Peyer's patch (tissue), 4 donors: ENCODE data around the gene GDAP1L1. TPM values are rescaled to one million over a fixed set of nuclear protein-coding genes. Genes with fewer than 3 reads are reported as not detected.
A peak's percentile ranks its signal among the peaks of the same experiment; 100 is the strongest.

ENCODE experiments used
- DNase-seq, 3 donors: peaks; one replicate each; pipeline ENCODE4 v3.0.0-alpha.2; 2017 to 2019
- H3K27ac ChIP-seq, 4 donors: fragments of 200-600 bp; sonication (generic); one replicate each; pipeline ENCODE4 v1.5.1; 2016 to 2019
- H3K27me3 ChIP-seq, 2 donors: fragments of 200-600 bp; sonication (generic); one replicate each; pipeline ENCODE4 v1.5.1; 2019
- H3K36me3 ChIP-seq, 3 donors: fragments of 200-600 bp; sonication (generic); one replicate each; pipeline ENCODE4 v1.5.1; 2016 to 2019
- H3K4me1 ChIP-seq, 4 donors: fragments of 200-600 bp; sonication (generic); one replicate each; pipeline ENCODE4 v1.5.1; 2016 to 2019
- H3K4me3 ChIP-seq, 4 donors: fragments of 200-600 bp; sonication (generic); 1 replicate in 3 of 4; 2 replicates in 1 of 4; pipeline ENCODE4 v1.5.1; 2016 to 2019; ENCODE audit warnings: mild to moderate bottlenecking in 1 of 4
- H3K9me3 ChIP-seq, 4 donors: fragments of 200-600 bp; sonication (generic); one replicate each; pipeline ENCODE4 v1.5.1; 2016 to 2019; ENCODE audit warnings: mild to moderate bottlenecking in 1 of 4
- POLR2A ChIP-seq, 2 donors: fragments of 450-650 bp; IDR thresholded peaks; one replicate each; pipeline ENCODE4 v1.5.1; 2017; ENCODE audit warnings: antibody characterized with exemption in 2 of 2, mild to moderate bottlenecking in 2 of 2, moderate library complexity in 2 of 2
- total RNA-seq, 4 donors: library from RNA; depleted of rRNA; stranded (reverse); fragments of >200 nt; gene quantifications; one replicate each; pipeline ENCODE4 v1.1.0, GENCODE V29; 2016
- TF ChIP-seq, protein P1 (sequence below), 6 experiments: fragments of 450-650 bp in 4 of 6; fragments of 200-600 bp in 2 of 6; sonication (generic) in 1 of 6; IDR thresholded peaks; one replicate each; pipeline ENCODE4 v1.5.1; 2017 to 2019; ENCODE audit warnings: antibody characterized with exemption in 6 of 6, mild to moderate bottlenecking in 3 of 6, moderate library complexity in 1 of 6

The GDAP1L1 gene
- total RNA-seq, 4 donors from 2014 or later: 1.2 to 2.3 TPM; not detected in 2

DNA sequence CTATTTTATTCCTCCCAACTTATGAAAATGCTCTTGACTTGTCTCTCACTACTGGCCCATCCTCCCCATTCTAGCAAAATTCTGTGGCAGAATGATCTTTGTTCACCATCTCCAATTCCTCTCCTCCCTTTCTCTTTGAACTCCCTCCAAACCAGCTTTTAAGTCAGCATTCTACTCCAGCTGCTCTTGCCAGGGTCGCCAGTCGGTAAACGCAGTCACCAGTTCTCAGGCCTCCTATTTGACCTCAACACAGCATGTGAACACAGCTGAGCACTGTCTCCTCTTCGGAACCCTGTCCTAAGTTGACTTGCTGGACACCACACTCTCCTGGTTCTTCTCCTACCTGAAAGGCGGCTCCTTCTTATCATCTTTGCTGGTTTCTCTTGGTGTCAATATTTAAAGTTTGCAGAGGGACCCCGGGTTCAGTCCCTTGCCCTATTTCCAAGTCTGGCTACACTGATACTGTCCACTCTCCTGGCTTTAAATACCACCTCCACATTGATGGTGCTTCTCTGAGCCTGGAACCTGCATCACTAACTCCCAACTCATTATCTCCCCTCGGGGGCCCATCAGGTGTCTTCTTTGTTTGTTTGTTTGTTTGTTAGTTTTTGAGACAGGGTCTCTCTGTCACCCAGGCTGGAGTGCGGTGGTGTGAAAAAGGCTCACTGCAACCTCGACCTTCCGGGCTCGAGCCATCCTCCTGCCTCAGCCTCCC, 27.4 kb downstream of the GDAP1L1 start:
- Histone ChIP-seq H3K36me3 (no peaks in the 10 kb centered on the region), H3K4me3 (no peak overlapping the region), H3K27me3 (no peaks in the 10 kb centered on the region), H3K4me1 (no peaks in the 10 kb centered on the region), H3K27ac (no peak overlapping the region), H3K9me3 (no peaks in the 10 kb centered on the region)
- no peak for DNase-seq
- TF ChIP-seq, protein P1, sequence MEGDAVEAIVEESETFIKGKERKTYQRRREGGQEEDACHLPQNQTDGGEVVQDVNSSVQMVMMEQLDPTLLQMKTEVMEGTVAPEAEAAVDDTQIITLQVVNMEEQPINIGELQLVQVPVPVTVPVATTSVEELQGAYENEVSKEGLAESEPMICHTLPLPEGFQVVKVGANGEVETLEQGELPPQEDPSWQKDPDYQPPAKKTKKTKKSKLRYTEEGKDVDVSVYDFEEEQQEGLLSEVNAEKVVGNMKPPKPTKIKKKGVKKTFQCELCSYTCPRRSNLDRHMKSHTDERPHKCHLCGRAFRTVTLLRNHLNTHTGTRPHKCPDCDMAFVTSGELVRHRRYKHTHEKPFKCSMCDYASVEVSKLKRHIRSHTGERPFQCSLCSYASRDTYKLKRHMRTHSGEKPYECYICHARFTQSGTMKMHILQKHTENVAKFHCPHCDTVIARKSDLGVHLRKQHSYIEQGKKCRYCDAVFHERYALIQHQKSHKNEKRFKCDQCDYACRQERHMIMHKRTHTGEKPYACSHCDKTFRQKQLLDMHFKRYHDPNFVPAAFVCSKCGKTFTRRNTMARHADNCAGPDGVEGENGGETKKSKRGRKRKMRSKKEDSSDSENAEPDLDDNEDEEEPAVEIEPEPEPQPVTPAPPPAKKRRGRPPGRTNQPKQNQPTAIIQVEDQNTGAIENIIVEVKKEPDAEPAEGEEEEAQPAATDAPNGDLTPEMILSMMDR (IDR thresholded peaks at IDR 0.05): no peak
- TF ChIP-seq POLR2A (IDR thresholded peaks at IDR 0.05): no peak

DNA sequence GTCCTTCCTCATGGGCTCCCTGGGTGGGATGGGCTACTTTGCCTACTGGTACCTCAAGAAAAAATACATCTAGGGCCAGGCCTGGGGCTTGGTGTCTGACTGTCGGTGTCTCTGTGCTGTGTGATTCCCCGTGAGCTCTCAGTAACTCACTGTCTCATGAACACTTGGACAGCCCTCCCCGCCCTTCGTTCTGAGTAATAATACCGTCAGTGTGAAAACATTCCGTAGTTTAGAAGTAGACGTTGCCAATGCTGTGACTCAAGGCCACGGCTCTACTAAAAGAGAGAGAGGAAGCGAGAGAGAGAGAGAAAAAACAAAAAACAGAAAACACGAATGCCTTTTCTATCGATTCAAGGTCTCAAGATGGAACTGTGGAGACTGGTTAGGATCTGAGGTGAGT, 32.1 kb downstream of the GDAP1L1 start:
- H3K9me3 ChIP-seq: no peaks in the 10 kb centered on the region
- H3K27me3 ChIP-seq: no peaks in the 10 kb centered on the region
- no peaks in the 10 kb centered on the region for H3K4me1 ChIP-seq
- no peaks in the 10 kb centered on the region for H3K36me3 ChIP-seq
- no peak for DNase-seq
- H3K27ac ChIP-seq: no peak overlapping the region
- H3K4me3 ChIP-seq: no peak overlapping the region
- TF ChIP-seq POLR2A (IDR thresholded peaks at IDR 0.05): no peak
- TF ChIP-seq, protein P1 (IDR thresholded peaks at IDR 0.05): no peak

DNA sequence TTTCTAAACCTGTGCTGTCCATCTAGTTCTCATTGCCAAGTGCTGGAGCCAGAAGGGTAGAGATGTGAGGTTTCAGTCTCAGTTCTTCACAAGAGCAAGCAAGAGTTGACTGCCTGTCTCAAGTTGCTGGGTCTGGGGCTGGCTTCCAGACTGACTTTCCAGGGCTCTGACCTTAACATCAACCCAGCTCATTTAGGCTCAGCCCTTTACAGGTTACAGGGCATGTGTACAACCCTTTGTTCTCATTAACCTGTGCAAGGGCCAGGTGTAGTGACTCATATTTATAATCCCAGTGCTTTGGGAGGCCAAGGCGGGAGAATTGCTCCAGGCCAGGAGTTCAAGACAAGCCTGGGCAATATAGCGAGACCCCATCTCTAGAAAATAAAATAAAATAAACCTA, 33.3 kb downstream of the GDAP1L1 start:
- H3K9me3 ChIP-seq: no peaks in the 10 kb centered on the region
- H3K36me3 ChIP-seq: no peaks in the 10 kb centered on the region
- peak in 1 of 3 donors; percentile 15 for DNase-seq
- TF ChIP-seq POLR2A (IDR thresholded peaks at IDR 0.05): no peak
- TF ChIP-seq, protein P1 (IDR thresholded peaks at IDR 0.05): no peak
- no peaks in the 10 kb centered on the region for H3K27me3 ChIP-seq
- no peak overlapping the region for H3K4me3 ChIP-seq
- H3K27ac ChIP-seq: no peak overlapping the region
- H3K4me1 ChIP-seq: no peaks in the 10 kb centered on the region

DNA sequence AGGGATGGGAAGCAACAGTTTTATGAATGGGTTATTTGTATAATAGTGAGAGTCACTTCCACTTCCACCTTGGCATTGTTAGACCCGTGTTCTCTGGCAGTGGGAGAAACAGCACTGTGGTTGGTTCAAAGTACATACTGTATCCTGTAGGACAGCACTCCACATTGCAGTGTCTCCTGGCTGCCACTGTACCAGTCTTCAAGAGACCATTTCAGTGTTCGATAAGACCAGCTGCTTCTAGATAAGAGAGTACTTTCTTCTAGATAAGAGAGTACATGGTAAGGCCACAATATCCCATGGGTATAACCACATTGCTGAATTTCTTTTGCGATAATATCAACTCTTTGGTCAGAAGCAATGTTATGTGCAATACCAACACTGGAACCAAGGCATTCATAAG, 35.1 kb downstream of the GDAP1L1 start:
- Histone ChIP-seq H3K4me1 (no peaks in the 10 kb centered on the region), H3K36me3 (no peaks in the 10 kb centered on the region), H3K9me3 (no peaks in the 10 kb centered on the region), H3K27me3 (no peaks in the 10 kb centered on the region), H3K27ac (peak overlapping the region in 1 of 4 donors; percentile 25), H3K4me3 (no peak overlapping the region)
- no peak for DNase-seq
- TF ChIP-seq, protein P1 (IDR thresholded peaks at IDR 0.05): peak in 3 of 6 experiments; percentile 37 to 46 (median 44)
- TF ChIP-seq POLR2A (IDR thresholded peaks at IDR 0.05): no peak

DNA sequence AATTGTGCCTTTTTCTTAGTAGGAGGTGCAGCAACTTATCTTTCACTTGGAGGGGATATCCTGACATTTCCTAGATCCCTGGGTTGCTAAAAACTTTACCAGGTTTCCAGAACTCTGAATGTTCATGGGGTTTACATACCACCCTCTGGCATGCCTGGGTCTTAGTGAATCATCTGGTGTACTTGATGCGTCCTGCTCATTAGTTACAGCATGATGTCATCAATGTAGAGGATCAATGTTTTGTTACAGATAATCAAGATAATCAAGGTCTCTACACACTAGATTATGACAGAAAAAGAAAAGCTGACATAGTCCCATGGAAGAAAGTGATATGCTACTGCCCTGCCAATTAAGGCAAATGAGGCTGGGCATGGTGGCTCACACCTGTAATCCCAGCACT, 36.9 kb downstream of the GDAP1L1 start:
- Histone ChIP-seq H3K4me3 (no peak overlapping the region), H3K36me3 (no peaks in the 10 kb centered on the region), H3K4me1 (no peaks in the 10 kb centered on the region), H3K27ac (no peak overlapping the region), H3K27me3 (no peaks in the 10 kb centered on the region), H3K9me3 (no peaks in the 10 kb centered on the region)
- no peak for TF ChIP-seq POLR2A (IDR thresholded peaks at IDR 0.05)
- TF ChIP-seq, protein P1 (IDR thresholded peaks at IDR 0.05): no peak
- DNase-seq: no peak
